Measurements from ENCODE around the gene PRIMA1. TPM values are rescaled to one million over a fixed set of nuclear protein-coding genes. Genes with fewer than 3 reads are reported as not detected.

Gene PRIMA1
- total RNA-seq, 1 experiment from 2014 or later: 2.3 TPM

GRCh38 chr14:93736378-93737014 is 51.8 kb downstream of the PRIMA1 start:
- H3K79me1 ChIP-seq (ENCODE audit: insufficient read depth, low read depth, low read length, poor library complexity, severe bottlenecking): no peaks in the 10 kb centered on the region
- H2AK5ac ChIP-seq (ENCODE audit: insufficient read length, low read length): no peak overlapping the region
- H3K56ac ChIP-seq (ENCODE audit: insufficient read length, low read depth, low read length): no peak overlapping the region
- H2BK20ac ChIP-seq (ENCODE audit: low read depth, low read length, poor library complexity, severe bottlenecking): no peak overlapping the region
- WGBS (ENCODE audit: extremely low coverage, insufficient read length, low lambda C conversion rate): no CpG with 5 or more reads among the region's 10 CpGs
- no peaks in the 10 kb centered on the region for H3K27me3 ChIP-seq (ENCODE audit: insufficient read depth, low read length)
- peak; percentile 70 for TF ChIP-seq CTCF (conservative IDR thresholded peaks at IDR 0.05)
- no peaks in the 10 kb centered on the region for H3K23me2 ChIP-seq (ENCODE audit: insufficient read length, low read depth, low read length, poor library complexity, severe bottlenecking)
- no peak overlapping the region for H3K9ac ChIP-seq (ENCODE audit: extremely low read depth, insufficient read length, low read length)
- H3K4ac ChIP-seq (ENCODE audit: low read depth, low read length): no peak overlapping the region
- Mint-ChIP-seq H3K9me3 (no peaks in the 10 kb centered on the region; a peak in 1 of 5 replicates), H3K27me3 (ENCODE audit: low read depth) (peaks cover 3% of the 10 kb centered on the region), H3K4me3 (no peak overlapping the region), H3K36me3 (ENCODE audit: insufficient read depth in 1 of 3, low read depth in 3 of 3) (peaks cover 0 to 2% (median 1%) of the 10 kb centered on the region in 3 experiments; a peak in 1 of 7 replicates), H3K4me1 (peaks cover 15 to 27% of the 10 kb centered on the region in 2 experiments), H3K27ac (no peak overlapping the region)
- no peaks in the 10 kb centered on the region for H3K79me2 ChIP-seq (ENCODE audit: insufficient read depth, low read length)
- no peak overlapping the region for H3K4me2 ChIP-seq (ENCODE audit: insufficient read depth, insufficient read length, low read length)
- H3K23ac ChIP-seq (ENCODE audit: insufficient read length, low read depth, low read length): no peak overlapping the region
- no peaks in the 10 kb centered on the region for H4K20me1 ChIP-seq (ENCODE audit: control insufficient read depth, insufficient read depth, insufficient read length)
- no peak overlapping the region for H4K5ac ChIP-seq (ENCODE audit: insufficient read length, low read depth, low read length)
- no peaks in the 10 kb centered on the region for H3K9me3 ChIP-seq (ENCODE audit: control insufficient read depth, low read depth, low read length)
- H3K4me1 ChIP-seq (ENCODE audit: insufficient read depth, low read length): no peaks in the 10 kb centered on the region
- H2BK5ac ChIP-seq (ENCODE audit: insufficient read length, low read length): no peak overlapping the region
- H4K8ac ChIP-seq (replicated peaks; ENCODE audit: insufficient read length, low read depth, low read length): no peak overlapping the region
- no peak overlapping the region for H3K18ac ChIP-seq (ENCODE audit: insufficient read length, low read depth, low read length)
- no peak overlapping the region for H2BK120ac ChIP-seq (ENCODE audit: low read depth, low read length, poor library complexity, severe bottlenecking)
- peak; percentile 52 for DNase-seq
- H2BK15ac ChIP-seq (ENCODE audit: low read depth, low read length): no peak overlapping the region
- no peak overlapping the region for H2AFZ ChIP-seq (ENCODE audit: low read length)
- no peak overlapping the region for H3K14ac ChIP-seq (ENCODE audit: insufficient read depth, low read length)
- H3T11ph ChIP-seq (ENCODE audit: low read length): no peak overlapping the region
- no peak overlapping the region for H3K27ac ChIP-seq (ENCODE audit: insufficient read length, low read depth, low read length)
- H4K91ac ChIP-seq (ENCODE audit: insufficient read length, low read depth, low read length): no peak overlapping the region
- H2BK12ac ChIP-seq (ENCODE audit: insufficient read length, low read depth, low read length): no peak overlapping the region

Measured in H9 (cell line).